NCI-H1092 (cell line): ENCODE measurements around the gene AKR1D1.
"Not testable (repeated sequence)": the region's sequence is repeated elsewhere in the genome, so short reads cannot be mapped to it uniquely, and the experiment has no call there.

Source experiments
- DNase-seq: peaks from one replicate; lab custom pipeline; 2025; lab: John Stamatoyannopoulos, UW

The AKR1D1 gene

DNA sequence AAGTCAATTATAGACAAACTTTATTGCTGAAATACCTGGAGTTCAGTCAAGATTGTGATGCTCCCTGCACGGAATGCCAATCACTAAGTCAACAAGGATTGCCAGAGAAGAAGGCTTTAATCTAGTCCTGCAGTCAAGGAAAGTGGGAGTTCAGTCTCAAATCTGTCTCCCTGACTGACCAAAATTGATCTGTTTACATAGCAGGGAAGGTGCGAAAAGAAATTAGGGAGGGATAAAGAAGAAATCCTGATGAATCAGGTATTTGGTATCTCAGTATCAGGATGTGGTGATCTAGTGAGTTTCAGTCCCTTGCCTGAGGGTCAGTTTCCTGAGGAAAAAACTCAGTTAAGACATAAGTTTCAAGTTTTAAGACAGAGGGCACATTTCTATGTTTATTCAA, 2.1 kb upstream of the AKR1D1 start:
- DNase-seq, result no peak

DNA sequence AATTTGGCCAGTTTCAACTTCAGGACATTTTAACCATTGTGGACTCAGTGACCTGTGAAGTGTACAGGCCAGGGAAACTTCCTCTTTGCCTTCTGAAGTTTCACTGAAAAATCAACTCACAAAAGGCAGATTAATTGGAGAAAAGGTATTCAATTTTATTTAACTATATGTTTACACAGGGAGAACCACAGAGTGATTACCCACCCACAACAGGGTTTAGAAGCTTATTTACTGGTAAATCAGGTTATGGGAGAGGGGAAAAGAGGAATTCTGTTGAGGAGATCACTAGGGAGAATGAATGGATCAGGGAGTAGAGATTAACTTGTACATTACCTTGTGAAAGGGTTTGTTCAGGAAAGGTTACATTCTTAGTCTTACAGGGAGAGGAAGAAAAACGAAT, 1.7 kb upstream of the AKR1D1 start:
- no peak for DNase-seq

DNA sequence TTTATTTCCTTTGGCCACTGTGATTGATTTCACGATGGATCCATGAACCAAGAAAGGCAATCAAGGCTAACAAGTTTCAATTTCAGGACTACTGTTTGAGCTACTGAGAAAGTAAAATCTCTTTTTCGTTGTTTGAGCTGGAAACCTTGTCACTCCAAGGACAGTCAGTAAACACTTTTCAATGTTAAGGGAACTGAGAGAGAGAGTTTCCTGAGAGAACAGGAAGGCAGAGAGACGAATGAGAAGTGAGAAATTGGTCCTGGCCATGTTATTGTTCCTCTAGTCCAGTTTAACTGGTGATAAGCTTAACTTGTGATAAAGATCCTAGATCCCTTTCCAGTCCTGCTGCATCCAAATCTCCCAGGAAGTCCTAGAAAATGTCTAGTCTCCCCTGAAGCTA, 909 bp upstream of the AKR1D1 start:
- DNase-seq, result no peak

DNA sequence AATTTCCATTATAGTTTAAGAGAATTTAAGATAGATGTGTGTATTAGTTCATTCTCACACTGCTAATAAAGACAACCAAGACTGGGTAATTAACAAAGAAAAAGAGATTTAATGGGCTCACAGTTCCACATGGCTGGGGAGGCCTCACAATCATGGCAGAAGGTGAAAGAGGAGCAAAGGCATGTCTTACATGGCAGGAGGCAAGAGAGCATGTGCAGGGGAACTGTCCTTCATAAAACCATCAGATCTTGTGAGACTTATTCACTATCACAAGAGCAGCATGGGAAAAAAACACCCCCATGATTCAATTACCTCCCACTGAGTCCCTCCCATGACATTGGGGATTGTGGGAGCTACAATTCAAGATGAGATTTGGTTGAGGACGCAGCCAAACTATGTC, 473 bp upstream of the AKR1D1 start:
- not testable (repeated sequence) for DNase-seq

DNA sequence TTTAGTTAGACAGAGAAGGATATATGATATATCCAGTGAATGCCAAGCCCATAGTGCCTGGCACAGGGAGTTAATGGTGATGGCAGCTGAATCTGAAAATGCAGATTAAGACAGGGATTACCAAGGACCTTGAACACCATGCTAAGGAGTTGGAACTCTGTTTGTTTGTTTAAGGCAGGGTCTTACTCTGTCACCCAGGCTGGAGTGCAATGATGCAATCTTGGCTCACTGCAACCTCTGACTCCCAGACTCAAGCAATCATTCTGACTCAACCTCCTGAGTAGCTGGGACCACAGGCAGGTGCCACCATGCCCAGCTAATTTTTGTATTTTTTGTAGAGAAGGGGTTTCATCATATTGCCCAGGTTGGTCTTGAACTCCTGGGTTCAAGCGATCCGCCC, 1.6 kb downstream of the AKR1D1 start:
- no peak for DNase-seq

DNA sequence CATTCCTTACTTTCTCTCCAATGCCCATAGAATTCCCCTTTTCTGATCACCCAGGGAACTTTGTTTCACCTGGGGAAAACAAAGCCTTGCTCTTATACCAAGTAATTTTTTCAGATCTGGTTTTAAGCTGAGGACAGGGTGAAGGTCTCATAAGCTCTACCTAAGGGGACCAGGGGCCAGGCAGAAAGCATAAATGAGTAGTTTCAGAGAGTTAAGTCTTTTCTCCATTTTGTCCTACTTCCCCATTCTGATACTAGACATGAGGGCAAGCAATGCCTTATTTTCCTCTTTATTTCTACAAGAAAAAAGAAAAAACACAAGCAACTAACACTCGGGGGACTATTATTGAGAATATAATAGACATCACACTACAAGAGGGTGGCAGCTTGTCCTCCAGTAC, 2.9 kb downstream of the AKR1D1 start:
- DNase-seq, result no peak

DNA sequence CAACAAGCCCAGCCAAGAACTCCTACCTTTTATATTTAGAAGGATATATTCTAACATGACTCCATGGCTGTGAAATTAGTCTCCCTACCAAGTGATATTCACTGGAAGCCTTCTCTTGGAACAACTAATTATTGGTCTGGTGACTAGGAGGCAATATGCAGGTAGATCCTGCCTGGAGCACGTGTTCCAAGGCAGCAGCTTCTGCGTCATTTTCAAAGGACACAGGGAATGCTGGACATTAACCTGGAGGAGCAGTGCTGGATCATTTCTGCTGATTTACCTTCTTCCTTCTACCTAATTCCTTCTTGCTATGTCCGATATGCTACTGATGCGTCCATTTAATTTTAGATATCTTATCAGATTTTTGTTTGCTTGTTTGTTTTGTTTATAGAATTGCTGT, 5.6 kb downstream of the AKR1D1 start:
- DNase-seq, result no peak

DNA sequence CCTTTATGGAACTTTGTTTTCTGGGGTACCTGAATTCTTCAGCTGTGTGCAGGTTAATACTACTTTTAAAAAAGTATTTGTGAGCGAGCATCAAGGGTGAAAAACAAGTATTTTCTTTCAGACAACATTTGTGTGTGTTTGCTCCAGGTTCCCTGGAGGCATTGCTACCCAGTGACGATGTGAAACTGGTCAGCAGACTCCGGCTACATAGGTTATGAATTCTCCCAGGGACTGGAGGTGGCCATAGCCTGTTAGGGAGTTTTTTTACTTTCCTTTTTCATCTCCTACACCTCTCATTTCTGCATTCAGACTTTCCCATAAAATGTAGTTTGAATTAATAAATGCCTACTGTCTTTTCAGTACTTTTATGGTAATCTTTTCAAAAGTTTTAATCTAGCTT, 7.6 kb downstream of the AKR1D1 start:
- DNase-seq, result no peak

DNA sequence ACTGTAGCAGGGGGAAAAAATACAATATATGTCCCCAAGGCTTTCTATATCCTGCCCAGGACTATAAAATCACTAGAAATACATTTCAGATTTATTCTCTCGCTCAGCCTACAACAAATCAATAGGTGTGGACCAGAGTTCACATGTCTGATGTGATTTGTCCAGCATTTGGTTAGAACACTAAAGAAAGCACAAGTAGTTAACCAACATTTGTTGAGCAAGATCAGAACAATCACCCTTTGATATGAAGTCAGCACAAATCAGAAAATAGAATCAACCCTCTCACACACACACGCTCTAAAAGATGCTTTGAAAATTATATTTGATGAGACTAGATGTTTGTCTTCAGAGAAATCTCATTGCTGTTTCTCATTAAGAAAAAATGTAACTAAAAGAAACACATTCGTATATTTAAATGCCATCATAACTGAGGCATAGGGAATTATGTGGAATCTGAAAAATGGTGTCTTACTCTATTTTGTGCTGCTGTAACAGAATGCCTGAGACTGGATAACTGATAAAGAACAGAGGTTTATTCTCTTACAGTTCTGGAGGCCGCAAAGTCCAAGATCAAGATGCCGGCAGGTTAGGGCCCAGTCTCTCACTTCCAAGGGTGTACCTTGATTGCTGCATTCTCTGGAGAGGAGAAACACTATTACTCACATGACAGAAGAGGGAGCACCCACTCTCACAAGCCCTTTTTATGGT, 10.5 kb downstream of the AKR1D1 start:
- DNase-seq, result no peak

DNA sequence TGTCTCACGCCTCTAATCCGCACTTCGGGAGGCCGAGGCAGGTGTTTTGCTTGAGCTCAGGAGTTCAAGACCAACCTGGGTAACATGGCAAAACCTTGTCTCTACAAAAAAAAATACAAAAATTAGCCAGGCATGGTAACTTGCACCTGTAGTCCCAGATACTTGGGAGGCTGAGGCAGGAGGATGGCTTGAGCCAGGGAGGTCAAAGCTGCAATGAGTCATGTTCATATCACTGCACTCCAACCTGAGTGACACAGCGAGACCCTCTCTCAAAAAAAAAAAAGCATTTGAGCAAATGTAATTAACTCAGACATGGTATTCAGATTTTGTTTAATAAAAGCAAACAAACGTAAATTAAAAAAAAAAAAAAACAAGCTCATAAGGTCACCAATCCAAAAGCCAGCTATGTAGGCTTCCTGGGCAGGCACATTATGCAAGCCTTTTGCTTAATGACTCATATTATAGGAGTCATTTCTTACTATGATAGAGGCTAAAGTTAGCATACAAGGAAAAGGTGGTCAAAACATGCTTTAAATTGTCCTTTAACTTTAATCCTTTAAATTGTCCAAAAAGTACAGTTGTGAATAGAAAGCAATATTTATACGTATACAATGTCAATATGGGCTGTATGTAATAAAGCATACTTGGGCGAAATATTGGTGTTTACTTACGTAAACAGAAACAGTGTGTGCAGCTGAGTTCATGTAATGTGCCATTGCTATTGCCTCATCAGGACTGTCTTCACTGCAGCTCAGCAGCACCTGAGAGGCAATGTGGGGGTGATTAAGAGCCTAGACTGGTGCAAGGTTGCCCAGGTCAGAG, 13.0 kb downstream of the AKR1D1 start:
- DNase-seq, result no peak

DNA sequence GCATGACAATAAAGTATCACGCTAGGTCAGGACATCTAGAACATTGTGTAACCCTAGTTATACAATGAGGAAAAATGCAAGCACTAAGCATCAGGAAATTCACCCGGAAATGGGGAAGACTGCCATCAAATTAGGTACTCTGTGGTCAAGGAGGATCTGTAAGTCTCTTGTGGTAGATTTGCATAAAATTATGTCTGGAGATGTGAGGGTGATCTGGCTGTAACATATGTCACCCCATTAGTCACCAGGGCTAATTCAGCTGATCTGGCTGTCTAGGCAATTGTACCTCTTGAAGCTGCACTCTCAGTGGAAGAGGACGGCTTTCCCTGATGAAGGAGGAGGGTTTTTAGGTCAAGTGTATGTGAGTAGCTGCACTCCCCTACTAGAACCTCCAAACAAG, 14.8 kb downstream of the AKR1D1 start:
- no peak for DNase-seq

DNA sequence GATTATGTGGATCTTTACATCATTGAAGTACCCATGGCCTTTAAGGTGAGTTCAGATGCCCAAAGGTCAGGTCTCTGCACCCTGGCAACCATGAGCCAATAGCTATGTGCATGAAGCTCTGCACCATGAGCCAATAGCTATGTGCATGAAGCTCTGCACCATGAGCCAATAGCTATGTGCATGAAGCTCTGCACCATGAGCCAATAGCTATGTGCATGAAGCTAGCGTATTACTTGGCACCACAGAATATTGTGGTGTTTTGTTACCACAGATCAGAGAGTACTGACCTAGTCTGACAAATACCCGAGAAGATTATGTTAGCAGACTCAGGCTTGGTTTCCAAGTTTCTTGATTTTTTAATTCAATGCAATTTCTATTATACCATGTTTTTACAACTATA, 15.6 kb downstream of the AKR1D1 start:
- DNase-seq, result not testable (repeated sequence)

DNA sequence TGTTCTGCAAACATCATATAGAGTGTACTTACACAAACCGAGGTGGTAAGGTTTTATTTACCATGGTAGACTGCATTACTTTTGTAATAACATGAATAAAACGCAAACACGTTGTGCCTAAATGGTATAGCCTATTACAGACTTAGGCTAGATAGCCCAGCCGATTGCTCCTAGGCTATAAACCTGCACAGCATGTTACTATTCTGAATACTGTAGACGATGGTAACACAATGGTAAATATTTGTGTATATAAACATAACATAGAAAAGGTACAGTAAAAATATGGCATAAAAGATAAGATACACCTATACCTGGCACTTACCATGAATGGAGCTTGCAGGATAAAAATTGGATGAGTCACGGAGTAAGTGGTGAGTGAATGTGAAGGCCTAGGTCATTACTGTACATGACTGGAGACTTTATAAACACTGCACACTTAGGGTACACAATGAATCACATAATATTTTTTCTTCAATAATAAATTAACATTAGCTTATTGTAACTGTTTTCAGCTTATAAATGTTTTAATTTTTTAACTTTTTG, 16.3 kb downstream of the AKR1D1 start:
- DNase-seq, result no peak

DNA sequence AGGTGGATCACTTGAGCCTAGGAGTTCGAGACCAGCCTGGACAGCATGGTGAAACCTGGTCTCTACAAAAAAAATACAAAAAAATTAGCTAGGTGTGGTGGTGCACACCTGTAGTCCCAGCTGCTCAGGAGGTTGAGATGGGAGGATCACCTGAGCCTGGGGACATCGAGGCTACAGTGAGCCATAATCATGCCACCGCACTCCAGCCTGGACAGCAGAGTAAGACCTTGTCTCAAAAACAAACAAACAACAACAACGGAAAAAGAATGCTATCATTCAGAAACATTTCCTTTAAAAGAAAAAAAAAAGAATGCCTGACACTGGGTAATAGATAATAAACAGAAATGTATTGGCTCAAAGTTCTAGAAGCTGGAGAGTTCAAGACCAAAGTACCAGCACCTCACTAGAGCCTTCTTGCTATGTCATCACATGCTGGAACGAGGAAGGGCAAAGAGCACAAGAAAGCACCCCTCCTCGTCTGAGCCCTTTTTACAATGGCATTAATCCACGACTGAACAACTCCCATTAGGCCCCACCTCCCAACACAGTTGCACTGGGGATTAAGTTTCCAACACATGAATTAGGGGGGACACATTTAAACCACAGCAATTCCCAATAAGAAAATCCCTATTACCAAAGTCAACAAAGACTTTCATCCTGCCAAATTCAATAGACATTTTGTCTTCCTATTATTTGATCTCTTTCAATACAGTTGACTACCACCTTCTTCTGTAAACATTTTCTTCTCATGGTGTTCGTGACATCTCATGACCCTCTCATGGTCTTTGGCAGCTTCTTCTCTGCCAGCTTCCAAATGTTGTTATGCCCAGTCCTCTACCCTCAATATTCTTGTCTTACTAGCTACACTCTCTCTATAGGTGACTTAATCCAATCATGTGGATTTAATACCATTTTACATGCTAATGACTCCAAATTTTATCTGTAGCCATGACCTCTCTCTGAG, 20.0 kb downstream of the AKR1D1 start:
- DNase-seq, result no peak

DNA sequence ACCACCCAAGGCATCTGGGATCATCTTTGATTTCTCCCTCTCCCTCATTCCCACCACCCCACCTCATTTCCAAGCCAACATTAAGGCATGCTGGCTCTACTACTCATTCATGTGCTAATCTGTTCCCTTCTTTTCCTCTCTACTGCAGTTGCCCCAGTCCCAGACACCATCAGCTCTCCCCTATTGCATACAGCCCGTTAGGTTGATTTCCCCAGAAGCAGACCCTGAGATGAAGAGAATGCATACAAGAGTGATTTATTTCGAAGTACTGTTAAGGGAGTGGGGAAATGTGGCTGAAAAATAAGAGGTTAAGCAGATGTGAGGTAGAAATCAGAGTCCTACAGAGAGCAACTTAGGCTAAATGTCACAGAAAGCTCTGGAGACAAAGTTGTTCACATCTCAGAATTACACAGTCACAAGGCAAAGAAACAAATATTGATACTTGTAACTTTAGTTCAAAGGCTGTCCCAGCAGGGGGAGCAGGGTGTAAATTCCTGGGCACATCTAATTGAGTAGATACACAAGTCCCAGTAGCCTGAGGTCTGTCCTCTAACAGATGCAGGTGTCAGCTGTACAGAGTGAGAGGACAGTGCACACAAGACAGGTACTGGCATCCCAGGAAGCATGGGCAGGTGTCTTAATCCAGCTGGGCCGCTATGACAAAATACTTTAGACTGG, 20.9 kb downstream of the AKR1D1 start:
- no peak for DNase-seq

DNA sequence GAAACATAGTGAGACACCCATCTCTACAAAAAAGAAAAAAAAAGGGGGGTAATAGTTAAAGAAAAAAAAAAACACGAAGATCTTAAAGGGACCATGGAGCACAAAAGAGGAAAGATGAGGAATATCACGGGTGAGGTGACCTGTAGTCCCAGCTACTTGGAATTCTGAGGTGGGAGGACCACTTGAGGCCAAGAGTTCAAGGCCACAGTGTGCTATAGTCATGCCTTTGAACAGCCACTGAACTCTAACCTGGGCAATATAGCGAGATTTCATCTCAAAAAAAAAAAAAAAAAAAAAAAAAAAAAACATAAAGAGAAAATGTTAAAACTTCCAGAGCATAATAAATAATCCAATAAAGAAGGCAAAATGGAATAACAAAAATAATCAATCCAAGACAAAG, 23.6 kb downstream of the AKR1D1 start:
- no peak for DNase-seq

DNA sequence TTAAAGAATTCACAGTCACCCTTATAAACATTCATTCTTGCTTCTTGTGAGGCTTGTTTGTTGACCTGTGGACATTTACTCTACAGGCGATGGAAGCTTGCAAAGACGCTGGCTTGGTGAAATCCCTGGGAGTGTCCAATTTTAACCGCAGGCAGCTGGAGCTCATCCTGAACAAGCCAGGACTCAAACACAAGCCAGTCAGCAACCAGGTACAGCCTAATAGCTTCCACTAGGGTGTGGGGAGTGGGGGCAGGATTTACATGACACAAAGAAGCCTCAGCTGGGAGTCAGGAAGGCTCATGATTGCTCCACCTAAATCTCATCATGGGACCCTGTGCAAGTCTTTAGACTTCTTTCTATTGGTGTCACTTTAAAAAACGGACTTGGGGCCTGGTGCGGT, 29.0 kb downstream of the AKR1D1 start:
- DNase-seq, result no peak

DNA sequence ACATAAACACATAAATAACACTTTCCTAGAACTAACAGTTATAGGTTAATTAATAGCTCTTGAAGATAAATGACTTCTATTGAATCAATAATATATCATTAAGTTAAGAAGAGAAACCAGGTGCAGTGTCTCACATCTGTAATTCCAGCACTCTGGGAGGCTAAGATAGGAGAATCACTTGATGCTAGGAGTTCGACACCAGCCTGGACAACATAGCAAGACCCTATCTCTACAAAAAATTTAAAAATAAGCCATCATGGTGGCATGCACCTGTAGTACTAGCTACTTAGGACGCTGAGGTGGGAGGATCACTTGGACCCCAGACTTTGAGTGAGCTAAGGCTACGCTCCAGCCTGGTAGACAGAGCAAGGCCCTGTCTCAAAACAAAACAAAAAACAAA, 38.8 kb downstream of the AKR1D1 start:
- no peak for DNase-seq

DNA sequence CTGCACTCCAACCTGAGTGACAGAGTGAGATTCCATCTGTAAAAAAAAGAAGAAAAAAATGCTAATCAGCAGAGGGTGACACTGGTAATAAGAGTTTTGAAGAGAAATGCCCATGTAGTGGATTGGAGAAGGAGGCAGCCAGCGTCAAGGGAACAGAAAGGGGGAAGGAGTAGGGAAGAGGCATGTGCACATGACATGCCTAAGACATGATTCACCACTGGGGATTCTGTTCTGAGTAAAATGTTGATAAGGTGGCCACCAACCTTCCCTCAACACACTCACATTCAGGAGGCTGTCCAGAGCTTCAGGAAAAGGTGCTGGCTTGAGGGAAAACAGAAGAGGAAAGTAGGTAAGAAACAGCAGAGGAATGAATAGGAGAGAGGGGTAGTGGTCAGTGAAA, 39.9 kb downstream of the AKR1D1 start:
- no peak for DNase-seq

DNA sequence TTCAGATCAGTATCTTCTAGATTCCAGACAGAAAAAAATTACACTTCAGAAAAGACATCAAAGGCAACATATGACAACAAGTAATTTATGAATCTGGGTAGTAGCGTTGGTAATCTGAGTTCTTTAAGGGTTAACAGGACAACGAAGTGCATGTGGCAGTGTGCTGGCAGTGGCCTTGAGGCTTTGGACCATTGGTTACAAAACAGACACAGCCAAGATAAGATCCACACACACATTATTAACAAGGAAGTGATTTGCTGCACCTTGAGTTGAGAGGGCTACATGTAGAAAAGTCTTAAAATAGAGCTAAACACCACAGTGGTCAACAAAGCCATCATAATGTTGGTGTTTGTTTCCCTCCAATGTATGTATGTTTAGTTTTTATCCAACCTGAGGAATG, 40.6 kb downstream of the AKR1D1 start:
- DNase-seq, result no peak

DNA sequence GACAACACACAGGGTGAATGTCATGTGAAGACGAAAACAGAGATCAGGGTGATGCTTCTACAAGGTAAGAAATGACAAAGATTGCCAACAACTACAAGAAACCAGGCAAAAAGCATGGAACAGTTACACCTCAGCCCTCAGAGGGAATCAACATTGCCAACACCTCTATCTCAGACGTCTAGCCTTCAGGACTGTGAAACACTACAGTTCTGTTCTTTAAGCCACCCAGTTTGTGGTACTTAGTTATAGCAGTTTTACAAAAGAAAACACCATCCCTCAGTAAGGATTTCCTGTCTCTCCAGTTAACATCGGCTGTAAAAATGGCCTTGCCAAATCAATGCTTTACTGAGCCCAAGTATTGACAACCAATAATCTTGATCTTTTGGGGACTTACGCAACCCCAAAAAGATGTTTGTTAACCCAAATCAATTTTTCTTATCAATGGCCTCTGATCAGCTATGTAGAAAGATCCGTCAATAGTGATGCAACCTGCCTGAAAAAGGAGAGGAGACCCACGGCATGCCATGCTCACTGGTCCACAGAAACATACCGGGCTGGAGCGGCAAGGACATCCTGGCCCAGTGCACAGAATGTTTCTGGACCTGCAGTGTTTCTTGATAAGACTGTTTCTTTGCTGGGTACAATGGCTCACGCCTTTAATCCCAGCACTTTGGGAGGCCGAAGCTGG, 44.0 kb downstream of the AKR1D1 start:
- no peak for DNase-seq
